ENCODE results near the gene SLC25A1.
"Not testable (repeated sequence)": the region's sequence is repeated elsewhere in the genome, so short reads cannot be mapped to it uniquely, and the experiment has no call there.

SLC25A1 gene

DNA sequence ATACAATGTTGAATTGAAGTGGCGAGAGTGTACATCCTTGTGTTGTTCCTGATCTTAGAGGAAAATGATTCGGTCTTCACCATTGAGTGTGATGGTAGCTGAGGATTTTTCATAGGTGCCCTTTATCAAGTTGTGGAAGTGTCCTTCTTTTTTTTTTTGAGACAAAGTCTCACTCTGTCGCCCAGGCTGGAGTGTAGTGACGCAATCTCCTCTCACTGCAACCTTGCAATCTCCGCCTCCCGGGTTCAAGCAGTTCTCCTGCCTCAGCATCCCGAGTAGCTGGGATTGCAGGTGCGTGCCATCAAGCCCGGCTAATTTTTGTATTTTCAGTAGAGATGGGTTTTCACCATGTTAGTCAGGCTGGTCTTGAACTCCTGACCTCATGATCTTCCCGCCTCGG, 19.9 kb downstream of the SLC25A1 start:
- not testable (repeated sequence) for ATAC-seq

- ATAC-seq, result not testable (repeated sequence)
Measured at GRCh38 chr22:19156109-19156508, 22.4 kb downstream of the SLC25A1 start.

- no peak for ATAC-seq
Measured at GRCh38 chr22:19152942-19153883, 25.3 kb downstream of the SLC25A1 start.

DNA sequence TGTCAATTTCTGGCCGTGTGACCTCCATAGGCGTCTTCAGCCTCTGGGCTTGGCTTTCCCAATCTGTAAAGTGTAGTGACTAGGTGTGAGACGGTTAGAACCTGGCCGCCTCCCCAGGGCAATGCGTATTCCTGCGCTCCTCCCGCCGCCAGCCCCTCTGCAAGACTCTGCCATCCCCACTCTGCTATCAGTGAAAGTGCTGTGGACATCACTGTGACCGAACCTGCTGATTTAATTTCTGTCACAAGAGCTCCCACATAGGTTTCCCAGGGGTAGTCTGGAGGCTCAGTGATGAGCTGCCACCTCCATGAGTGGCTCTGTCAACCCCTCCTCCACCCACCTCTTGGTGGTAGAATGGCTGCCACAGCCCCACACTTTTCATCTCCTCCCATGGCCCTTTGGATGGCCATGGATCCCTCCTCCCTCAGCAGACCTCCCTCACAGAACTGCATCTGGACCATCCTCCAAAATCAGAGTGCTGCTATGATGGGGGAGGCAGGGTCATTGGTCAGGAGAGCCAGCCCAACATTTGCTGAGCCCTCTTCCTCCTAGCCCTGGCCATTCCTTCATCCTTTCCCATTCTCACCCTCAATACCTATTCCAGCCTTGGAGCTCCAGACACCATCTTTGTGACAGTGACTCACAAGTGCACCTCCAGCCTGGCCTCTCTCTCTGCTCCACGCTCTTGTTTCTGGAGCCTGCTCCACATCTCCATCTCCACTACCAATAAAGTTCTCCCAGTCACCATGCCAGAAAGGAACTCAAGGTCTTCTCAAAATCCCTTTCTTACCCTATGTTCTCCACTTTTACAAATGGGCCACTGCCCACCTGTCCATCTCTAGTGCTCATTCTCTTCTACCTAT, 27.0 kb downstream of the SLC25A1 start:
- ATAC-seq, result no peak

GRCh38 chr22:19150482-19151328, 27.8 kb downstream of the SLC25A1 start:
- ATAC-seq, result no peak

DNA sequence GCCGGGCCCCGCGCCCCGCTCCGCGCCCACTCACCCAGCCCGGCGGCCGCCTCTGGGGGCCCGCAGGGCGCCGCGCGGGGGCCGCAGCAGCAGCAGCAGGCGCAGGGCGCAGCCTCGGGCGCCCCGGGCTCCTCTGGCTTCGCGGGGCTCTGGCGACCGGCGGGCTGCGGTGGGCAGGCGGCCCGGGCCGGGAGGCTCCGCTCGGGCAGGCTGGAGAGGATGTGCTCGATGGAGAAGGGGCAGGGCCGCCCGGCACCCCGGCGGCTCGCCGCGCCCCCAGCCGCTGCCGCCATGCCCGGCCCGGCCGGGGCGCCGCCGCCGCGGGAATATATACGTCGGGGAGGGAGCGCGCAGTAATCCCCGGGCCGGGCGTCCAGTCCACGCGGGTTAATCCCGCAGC, 28.5 kb downstream of the SLC25A1 start, which contains the start of gene GSC2:
Gene GSC2, minus strand, starts transcription at position 302 of the 400 bp plus-strand sequence. Its CDS starts 9 bp downstream, at position 293.
- peak in 1 of 2 donors; percentile 18 for ATAC-seq

- peak in 1 of 2 donors; percentile 5 for ATAC-seq
Measured at GRCh38 chr22:19149047-19149883, 29.3 kb downstream of the SLC25A1 start.

DNA sequence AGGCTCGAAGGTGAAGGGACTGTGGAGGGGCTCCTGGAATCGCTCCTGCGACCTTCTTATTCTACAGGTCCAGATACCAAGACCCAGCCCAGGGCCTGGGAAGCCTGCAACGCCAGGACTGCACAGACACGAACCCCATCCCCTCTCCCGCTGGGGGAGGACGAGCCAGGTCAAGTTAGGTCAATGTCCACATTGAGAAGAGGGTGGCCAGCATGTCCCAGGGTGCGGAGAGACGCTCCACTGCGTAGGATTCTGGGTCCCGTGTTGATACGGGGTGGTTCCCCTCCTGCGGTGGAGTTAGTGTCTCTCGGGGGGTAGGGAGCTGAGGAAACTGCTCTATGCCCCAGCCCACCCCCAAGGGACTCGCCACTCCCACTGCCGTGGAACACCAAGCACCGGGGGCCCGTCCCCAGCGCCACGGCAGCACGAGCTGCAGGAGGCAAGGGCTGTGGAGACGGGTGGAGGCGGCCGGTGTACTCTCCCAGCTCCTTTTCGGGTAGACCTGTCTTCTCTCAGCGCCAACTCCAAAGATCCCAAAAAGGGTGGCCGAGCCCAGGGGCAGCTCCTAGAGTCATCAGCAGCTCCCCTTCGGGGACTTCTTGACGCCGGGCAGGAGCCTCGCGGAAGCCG, 30.0 kb downstream of the SLC25A1 start:
- ATAC-seq, result no peak

DNA sequence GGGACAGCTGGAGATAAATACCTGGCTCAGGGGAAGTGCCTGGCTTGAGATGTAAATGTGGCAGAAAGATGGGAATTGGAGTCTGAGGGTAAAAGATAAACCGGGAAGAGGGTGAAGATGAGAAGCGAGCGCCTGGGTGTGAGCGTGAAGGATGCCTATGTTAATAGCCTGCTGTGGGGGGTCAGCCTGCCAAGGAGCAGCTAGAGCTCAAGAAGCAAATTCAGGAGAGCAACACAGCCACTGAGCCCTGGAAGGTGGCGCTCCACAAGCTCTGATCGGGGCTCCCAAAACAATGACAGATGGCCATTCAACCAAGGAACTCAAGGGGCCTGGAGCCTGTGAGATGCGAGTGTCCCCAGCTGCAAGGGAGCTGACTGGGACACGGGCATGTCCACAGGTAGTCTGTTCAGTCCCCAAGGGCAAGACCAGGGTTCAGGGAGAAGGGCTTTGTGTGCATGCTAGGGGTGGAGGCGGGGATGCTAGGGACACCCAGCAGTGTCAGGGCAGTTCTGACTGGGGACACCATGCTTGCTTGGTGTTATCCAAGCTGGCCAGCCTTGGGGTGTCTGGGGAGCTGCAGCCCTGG, 31.2 kb downstream of the SLC25A1 start:
- no peak for ATAC-seq

- ATAC-seq, result no peak
Measured at GRCh38 chr22:19146215-19146968, 32.1 kb downstream of the SLC25A1 start.

DNA sequence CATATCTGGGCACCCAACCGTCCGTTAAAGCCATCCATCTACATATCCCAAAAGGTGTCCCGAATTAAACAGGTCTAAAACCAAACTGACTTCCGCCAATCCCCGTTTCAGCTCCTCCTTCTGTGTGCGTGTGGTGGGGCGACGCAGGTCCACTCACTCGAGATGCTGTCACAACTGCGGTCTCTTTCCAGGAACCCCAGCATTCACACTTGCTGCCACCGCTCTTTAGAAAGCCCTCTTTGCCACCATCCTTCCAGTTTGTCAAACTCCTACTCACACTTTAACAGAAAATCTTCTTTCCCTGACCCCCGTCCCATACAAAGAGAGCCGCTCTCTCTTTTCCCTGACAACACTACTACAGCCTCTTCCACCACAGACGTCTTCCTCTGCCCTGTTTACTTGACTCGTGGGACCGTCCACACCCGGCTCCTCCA, 34.6 kb downstream of the SLC25A1 start:
- peak; percentile 33 to 42 for ATAC-seq

DNA sequence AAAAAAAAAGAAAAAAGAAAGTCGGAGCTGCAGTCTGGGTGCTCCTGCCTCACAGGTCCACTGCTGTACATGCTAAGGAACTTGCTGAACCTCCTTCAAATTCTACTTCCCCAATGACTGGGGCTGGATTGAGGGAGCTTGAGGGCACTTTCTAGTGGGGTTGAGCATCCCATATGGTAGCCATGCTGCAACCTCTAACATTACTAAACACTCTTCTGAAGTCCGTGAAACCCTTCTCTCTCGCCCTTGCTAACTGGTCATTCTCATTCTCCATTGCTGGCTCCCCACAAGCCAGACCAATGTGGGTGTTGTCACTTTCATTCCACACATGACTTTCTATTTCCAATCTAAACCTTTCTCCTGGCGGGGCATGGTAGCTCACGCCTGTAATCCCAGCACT, 35.3 kb downstream of the SLC25A1 start:
- ATAC-seq, result no peak

- no peak for ATAC-seq
Measured at GRCh38 chr22:19142394-19142793, 36.1 kb downstream of the SLC25A1 start.

DNA sequence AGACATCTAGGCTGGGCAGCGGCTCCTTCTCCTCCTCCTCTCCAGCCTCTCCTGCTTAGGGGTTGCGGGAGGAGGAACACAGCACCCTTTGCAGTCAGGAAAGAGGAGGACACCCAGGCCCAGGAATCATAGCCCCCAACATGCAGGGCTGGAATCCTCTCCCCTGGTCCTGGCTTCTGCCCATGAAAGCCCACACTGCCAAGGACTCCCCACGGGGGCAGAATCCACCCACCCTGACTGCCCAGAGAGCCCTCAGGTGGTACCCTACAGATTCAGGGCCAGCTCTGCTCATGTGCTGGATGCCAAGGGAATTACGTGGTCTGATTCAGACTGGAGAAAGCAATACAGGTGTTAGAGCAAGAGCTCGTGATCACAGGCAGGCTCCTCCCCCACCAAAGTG, 38.6 kb downstream of the SLC25A1 start:
- ATAC-seq, result no peak

DNA sequence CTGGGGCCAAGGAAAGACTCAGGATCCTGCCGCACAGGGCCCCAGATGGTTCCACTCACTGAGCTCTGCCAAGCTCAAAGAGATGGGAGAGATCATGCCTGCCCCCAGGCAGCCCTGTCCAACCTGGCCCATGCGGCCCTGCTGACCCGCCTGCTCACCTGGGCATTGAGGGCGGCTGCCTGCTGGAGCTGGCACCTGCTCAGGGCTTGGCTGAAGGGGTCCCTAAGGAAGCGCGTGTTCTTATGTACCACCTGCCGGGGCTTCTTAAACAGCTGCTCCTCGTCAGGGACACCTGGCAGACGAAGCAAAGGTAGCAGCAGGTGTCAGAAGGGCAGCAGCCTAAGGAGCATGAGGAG, 39.6 kb downstream of the SLC25A1 start:
- no peak for ATAC-seq

DNA sequence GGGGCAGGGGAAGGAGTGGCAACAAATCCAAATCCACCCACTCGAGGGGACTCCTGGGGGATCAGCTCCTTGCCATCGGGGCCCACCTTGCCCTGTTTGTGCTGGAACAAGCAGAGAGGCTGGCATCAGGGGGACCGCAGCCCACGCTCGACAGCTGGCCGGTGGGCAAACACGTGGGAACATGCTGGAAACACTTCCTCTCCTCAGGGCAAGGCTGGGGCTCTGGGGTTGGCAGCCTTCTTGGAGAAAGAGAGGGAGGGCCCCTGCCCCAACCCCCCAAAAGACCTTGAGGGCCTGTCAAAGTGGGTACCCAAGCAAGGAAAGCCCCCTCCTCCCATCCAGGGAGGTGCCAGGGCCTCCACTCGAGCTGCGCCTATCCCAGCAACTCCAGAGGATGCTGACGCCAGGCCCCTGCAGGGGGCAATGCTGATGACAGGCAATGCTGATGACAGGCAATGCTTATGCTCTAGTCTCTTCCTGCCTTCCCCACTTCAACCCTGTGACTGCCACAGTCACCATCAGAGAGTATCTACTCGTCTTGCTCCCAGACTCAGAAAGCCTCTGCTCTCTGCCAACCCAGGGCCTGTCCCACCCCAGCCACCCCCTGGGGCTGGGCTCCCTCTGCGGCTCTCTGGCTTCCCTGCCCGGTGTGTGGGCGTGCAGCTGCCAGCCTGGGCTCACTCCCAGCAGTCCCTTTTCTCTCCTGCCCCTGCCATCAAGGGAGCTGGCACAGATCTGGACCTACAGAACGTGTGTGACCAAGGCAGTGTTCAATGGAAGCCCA, 40.1 kb downstream of the SLC25A1 start:
- no peak for ATAC-seq

GRCh38 chr22:19137384-19138216, 40.9 kb downstream of the SLC25A1 start:
- no peak for ATAC-seq

DNA sequence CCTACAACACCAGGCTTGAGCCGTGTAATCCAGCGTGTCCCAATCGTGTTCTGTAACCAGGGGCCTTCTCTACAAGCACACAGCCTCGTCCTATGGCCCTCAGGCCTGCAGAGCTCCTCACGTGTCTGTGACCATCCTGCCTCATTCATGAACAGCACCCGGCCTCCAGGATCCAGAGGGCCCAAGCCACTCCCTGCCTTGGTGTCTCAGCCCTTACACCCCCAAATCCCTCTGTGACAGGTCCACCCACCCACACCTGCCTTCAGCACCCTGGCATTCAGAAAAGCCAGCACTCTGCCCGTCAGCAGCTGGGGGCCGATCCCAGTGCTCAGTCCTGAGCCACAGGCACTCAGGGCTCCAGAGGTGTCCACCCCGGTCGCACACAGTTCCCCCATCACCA, 41.6 kb downstream of the SLC25A1 start:
- no peak for ATAC-seq

Measured in activated CD4-positive, CD25-positive, alpha-beta regulatory T cell treated with anti-CD3 and anti-CD28 coated beads, Interleukin-2, amount 50 U/mL, for 24 hours (primary cell).